Gastrocnemius medialis (tissue), 4 donors: ENCODE measurements around the gene COX10. TPM values are rescaled to one million over a fixed set of nuclear protein-coding genes. Genes with fewer than 3 reads are reported as not detected.

Experiments
- ATAC-seq, 2 donors: fragments of 150-250 bp; one replicate each; pipeline ENCODE4 v1.9.1; 2016
- DNase-seq, 2 donors: peaks; one replicate each; pipeline ENCODE4 v3.0.0-alpha.2; 2019
- H3K27ac ChIP-seq, 4 donors: fragments of 200-600 bp; sonication (generic); 1 replicate in 1 of 4; 2 replicates in 3 of 4; pipeline ENCODE4 v1.5.1; 2016 to 2018; ENCODE audit warnings: mild to moderate bottlenecking in 2 of 4, moderate library complexity in 1 of 4
- H3K27me3 ChIP-seq, 3 donors: fragments of 200-600 bp; sonication (generic) in 2 of 3; 1 replicate in 1 of 3; 2 replicates in 2 of 3; pipeline versions ENCODE4 v1.5.1 to v1.6.0; 2016 to 2019; ENCODE audit warnings: mild to moderate bottlenecking in 1 of 3, moderate library complexity in 1 of 3
- H3K36me3 ChIP-seq, 2 donors: fragments of 200-600 bp; sonication (generic) in 1 of 2; one replicate each; pipeline ENCODE4 v1.5.1; 2017 to 2018
- H3K4me1 ChIP-seq, 2 donors: fragments of 200-600 bp; sonication (generic) in 1 of 2; one replicate each; pipeline ENCODE4 v1.5.1; 2016 to 2017; ENCODE audit warnings: mild to moderate bottlenecking in 2 of 2
- H3K4me3 ChIP-seq, 4 donors: fragments of 200-600 bp; sonication (generic) in 3 of 4; 1 replicate in 1 of 4; 2 replicates in 3 of 4; pipeline ENCODE4 v1.5.1; 2016 to 2019; ENCODE audit warnings: mild to moderate bottlenecking in 2 of 4
- H3K9me3 ChIP-seq, 3 donors: fragments of 200-600 bp; sonication (generic) in 2 of 3; 1 replicate in 1 of 3; 2 replicates in 2 of 3; pipeline ENCODE4 v1.5.1; 2016 to 2019
- CTCF ChIP-seq, 5 experiments: fragments of 450-650 bp in 3 of 5; fragments of 200-600 bp in 2 of 5; sonication (generic) in 2 of 5; IDR thresholded peaks in 4 of 5; conservative IDR thresholded peaks in 1 of 5; 1 replicate in 4 of 5; 2 replicates in 1 of 5; pipeline ENCODE4 v1.5.1; 2016 to 2019; ENCODE audit warnings: antibody characterized with exemption in 5 of 5, mild to moderate bottlenecking in 3 of 5, moderate library complexity in 3 of 5
- POLR2A ChIP-seq, 2 donors: fragments of 450-650 bp; IDR thresholded peaks; one replicate each; pipeline ENCODE4 v1.6.1; 2017; ENCODE audit warnings: antibody characterized with exemption in 2 of 2, mild to moderate bottlenecking in 2 of 2, moderate library complexity in 2 of 2
- in situ Hi-C, 4 donors: fragments of 200-750 bp; cut with MboI; loops; one replicate each; pipeline versions ENCODE4 v1.15.0 to v1.8.0; 2017; ENCODE audit warnings: low sequenced_read_pairs in 4 of 4
- intact Hi-C: fragments of 100-400 bp; cut with DNase I; formaldehyde crosslinking; loops from one replicate; pipeline ENCODE4 v1.15.1; 2023; ENCODE audit warnings: low total_unique reads
- total RNA-seq, 4 donors: library from RNA; depleted of rRNA; stranded (reverse); fragments of >200 nt; gene quantifications; one replicate each; pipeline versions ENCODE4 v1.1.0 to v1.2.3, GENCODE V29; 2016

The COX10 gene
- total RNA-seq, 4 donors from 2014 or later: 70.6 to 123 (median 87.3) TPM

GRCh38 chr17:14123619-14124278, 54.4 kb downstream of the COX10 start:
- H3K4me1 ChIP-seq: peaks cover 35 to 39% of the 10 kb centered on the region in 2 donors
- H3K4me3 ChIP-seq: peak overlapping the region in 2 of 4 donors; percentile 3 to 18
- H3K9me3 ChIP-seq: no peaks in the 10 kb centered on the region
- no peaks in the 10 kb centered on the region for H3K27me3 ChIP-seq
- in situ Hi-C loops: loop anchor here in 1 of 4 donors (25.0 kb wide), 1 partner anchor 1089 kb away; no protein-coding TSS in a partner anchor
- TF ChIP-seq POLR2A (IDR thresholded peaks at IDR 0.05) (no peak), CTCF (IDR thresholded peaks at IDR 0.05 in 4 of 5, conservative IDR thresholded peaks at IDR 0.05 in 1 of 5) (no peak)
- intact Hi-C loops: loop anchor here (2.0 kb wide), 1 partner anchor 83 kb away; no protein-coding TSS in a partner anchor
- H3K36me3 ChIP-seq: no peaks in the 10 kb centered on the region
- ATAC-seq (peak; percentile 90 to 95), DNase-seq (no peak)
- H3K27ac ChIP-seq: peak overlapping the region; percentile 63 to 77 (median 73)

- H3K27me3 ChIP-seq: no peaks in the 10 kb centered on the region
- intact Hi-C loops: loop anchor here (2.0 kb wide), 1 partner anchor 82 kb away; no protein-coding TSS in a partner anchor
- in situ Hi-C loops: loop anchor here in 1 of 4 donors (25.0 kb wide), 1 partner anchor 1087 kb away; no protein-coding TSS in a partner anchor
- ATAC-seq (no peak), DNase-seq (no peak)
- no peaks in the 10 kb centered on the region for H3K9me3 ChIP-seq
- H3K27ac ChIP-seq: peak overlapping the region; percentile 63 to 77 (median 73)
- no peaks in the 10 kb centered on the region for H3K36me3 ChIP-seq
- peaks cover 35 to 39% of the 10 kb centered on the region in 2 donors for H3K4me1 ChIP-seq
- peak overlapping the region in 3 of 4 donors; percentile 35 to 38 (median 37) for H3K4me3 ChIP-seq
- TF ChIP-seq CTCF (IDR thresholded peaks at IDR 0.05 in 4 of 5, conservative IDR thresholded peaks at IDR 0.05 in 1 of 5): no peak
- TF ChIP-seq POLR2A (IDR thresholded peaks at IDR 0.05): no peak
These were observed 55.5 kb downstream of the COX10 start for GRCh38 chr17:14124854-14125253.

- intact Hi-C loops (loop anchor here (2.0 kb wide), 1 partner anchor 81 kb away; no protein-coding TSS in a partner anchor), in situ Hi-C loops (no loop called here)
- Histone ChIP-seq H3K27ac (peak overlapping the region; percentile 33 to 77 (median 73)), H3K27me3 (no peaks in the 10 kb centered on the region), H3K36me3 (no peaks in the 10 kb centered on the region), H3K4me3 (peak overlapping the region; percentile 35 to 38 (median 36)), H3K4me1 (peaks cover 35 to 39% of the 10 kb centered on the region in 2 donors), H3K9me3 (no peaks in the 10 kb centered on the region)
- DNase-seq (no peak), ATAC-seq (peak in 1 of 2 donors; percentile 28)
- TF ChIP-seq POLR2A (IDR thresholded peaks at IDR 0.05) (no peak), CTCF (IDR thresholded peaks at IDR 0.05 in 4 of 5, conservative IDR thresholded peaks at IDR 0.05 in 1 of 5) (no peak)
These were observed 56.3 kb downstream of the COX10 start for GRCh38 chr17:14125518-14126137.

- TF ChIP-seq POLR2A (IDR thresholded peaks at IDR 0.05) (no peak), CTCF (IDR thresholded peaks at IDR 0.05 in 4 of 5, conservative IDR thresholded peaks at IDR 0.05 in 1 of 5) (no peak)
- H3K36me3 ChIP-seq: no peaks in the 10 kb centered on the region
- no peak overlapping the region for H3K27ac ChIP-seq
- DNase-seq: no peak
- ATAC-seq: no peak
- no peaks in the 10 kb centered on the region for H3K27me3 ChIP-seq
- in situ Hi-C loops (no loop called here), intact Hi-C loops (no loop called here)
- no peaks in the 10 kb centered on the region for H3K9me3 ChIP-seq
- no peak overlapping the region for H3K4me3 ChIP-seq
- H3K4me1 ChIP-seq: peaks cover 4 to 16% of the 10 kb centered on the region in 2 donors
These were observed 63.8 kb downstream of the COX10 start for GRCh38 chr17:14133104-14133503.
